CD4-positive, alpha-beta T cell treated with Interleukin-12 subunit alpha and Interleukin-12 subunit beta, for 1 hour (primary cell): ENCODE measurements around the gene PCMTD2.

ENCODE experiments used
- DNase-seq: peaks from one replicate; pipeline ENCODE4 v3.0.0-alpha.2; 2020

The PCMTD2 gene

GRCh38 chr20:64255361-64256281 is at the start of gene PCMTD2:
Gene PCMTD2, plus strand, starts transcription at chr20:64255748. Its CDS starts 4,218 bp downstream, at chr20:64259966.
- peak; percentile 89 for DNase-seq

- no peak for DNase-seq
Measured at GRCh38 chr20:64206614-64207013, 48.9 kb upstream of the PCMTD2 start.

- DNase-seq: no peak
Measured at GRCh38 chr20:64207641-64208590, 47.6 kb upstream of the PCMTD2 start.

GRCh38 chr20:64209148-64209547 is 46.4 kb upstream of the PCMTD2 start:
- DNase-seq: no peak

- no peak for DNase-seq
Measured at GRCh38 chr20:64210656-64211369, 44.7 kb upstream of the PCMTD2 start.

GRCh38 chr20:64211874-64212658 is 43.5 kb upstream of the PCMTD2 start:
- no peak for DNase-seq

GRCh38 chr20:64212755-64213154 is 42.8 kb upstream of the PCMTD2 start:
- no peak for DNase-seq

GRCh38 chr20:64214113-64214512 is 41.4 kb upstream of the PCMTD2 start:
- no peak for DNase-seq

GRCh38 chr20:64214952-64215351 is 40.6 kb upstream of the PCMTD2 start:
- no peak for DNase-seq

- DNase-seq: no peak
Measured at GRCh38 chr20:64216036-64216435, 39.5 kb upstream of the PCMTD2 start.

GRCh38 chr20:64216910-64217309 is 38.6 kb upstream of the PCMTD2 start:
- no peak for DNase-seq

GRCh38 chr20:64217539-64218221 is 37.9 kb upstream of the PCMTD2 start:
- DNase-seq: no peak

- peak; percentile 15 for DNase-seq
Measured at GRCh38 chr20:64219202-64219601, 36.3 kb upstream of the PCMTD2 start.

GRCh38 chr20:64219730-64220129 is 35.8 kb upstream of the PCMTD2 start:
- DNase-seq: no peak

- no peak for DNase-seq
Measured at GRCh38 chr20:64220420-64220819, 35.1 kb upstream of the PCMTD2 start.

GRCh38 chr20:64220891-64221527 is 34.5 kb upstream of the PCMTD2 start:
- no peak for DNase-seq

- no peak for DNase-seq
Measured at GRCh38 chr20:64222291-64222735, 33.2 kb upstream of the PCMTD2 start.

GRCh38 chr20:64222851-64223525 is 32.6 kb upstream of the PCMTD2 start:
- DNase-seq: no peak

GRCh38 chr20:64223526-64224067 is 32.0 kb upstream of the PCMTD2 start:
- DNase-seq: no peak
